ENCODE measurements around the gene PHLDB1.

The PHLDB1 gene

GRCh38 chr11:118623269-118623655, 15.8 kb downstream of the PHLDB1 start:
- no peak for DNase-seq

GRCh38 chr11:118625036-118625690, 17.7 kb downstream of the PHLDB1 start:
- DNase-seq: no peak

- no peak for DNase-seq
Observed at GRCh38 chr11:118625976-118626375, 18.6 kb downstream of the PHLDB1 start.

GRCh38 chr11:118627566-118627965, 20.2 kb downstream of the PHLDB1 start:
- DNase-seq: no peak

- DNase-seq: no peak
Observed at GRCh38 chr11:118628031-118628430, 20.6 kb downstream of the PHLDB1 start.

- DNase-seq: no peak
Observed at GRCh38 chr11:118628432-118628831, 21.0 kb downstream of the PHLDB1 start.

GRCh38 chr11:118628861-118629549, 21.6 kb downstream of the PHLDB1 start:
- DNase-seq: no peak

GRCh38 chr11:118629761-118630661, 22.6 kb downstream of the PHLDB1 start:
- DNase-seq: no peak

GRCh38 chr11:118631142-118631909, 23.9 kb downstream of the PHLDB1 start:
- DNase-seq: no peak

- DNase-seq: no peak
Observed at GRCh38 chr11:118632577-118633318, 25.3 kb downstream of the PHLDB1 start.

GRCh38 chr11:118633319-118633690, 25.9 kb downstream of the PHLDB1 start:
- DNase-seq: no peak

GRCh38 chr11:118633979-118634378, 26.6 kb downstream of the PHLDB1 start:
- DNase-seq: no peak

GRCh38 chr11:118634431-118635236, 27.2 kb downstream of the PHLDB1 start:
- no peak for DNase-seq

GRCh38 chr11:118635237-118635591, 27.8 kb downstream of the PHLDB1 start:
- DNase-seq: no peak

- DNase-seq: no peak
Observed at GRCh38 chr11:118635642-118636041, 28.2 kb downstream of the PHLDB1 start.

- no peak for DNase-seq
Observed at GRCh38 chr11:118636569-118637290, 29.3 kb downstream of the PHLDB1 start.

- no peak for DNase-seq
Observed at GRCh38 chr11:118638726-118639125, 31.3 kb downstream of the PHLDB1 start.

GRCh38 chr11:118639899-118640298, 32.5 kb downstream of the PHLDB1 start:
- no peak for DNase-seq

- no peak for DNase-seq
Observed at GRCh38 chr11:118640332-118641154, 33.1 kb downstream of the PHLDB1 start.
